KMS-11 (cell line): ENCODE results near the gene PCNX2.

Experiments used
- H2AFZ ChIP-seq: fragments of 200-600 bp; sonication (generic); 2 replicates; pipeline ENCODE4 v1.6.1; 2016; ENCODE audit warnings: antibody characterized with exemption, mixed run types, low read depth
- H3K27ac ChIP-seq: fragments of 200-600 bp; sonication (generic); 2 replicates; pipeline ENCODE4 v1.6.1; 2016; ENCODE audit warnings: mild to moderate bottlenecking, mixed run types
- H3K27me3 ChIP-seq: fragments of 200-600 bp; sonication (generic); 2 replicates; pipeline ENCODE4 v1.6.1; 2017; ENCODE audit warnings: mild to moderate bottlenecking, low read depth, mixed run types, moderate library complexity; ENCODE audit not compliant: insufficient read depth
- H3K36me3 ChIP-seq: fragments of 200-600 bp; sonication (generic); 2 replicates; pipeline ENCODE4 v1.6.1; 2017; ENCODE audit warnings: mild to moderate bottlenecking, mixed run types; ENCODE audit not compliant: insufficient read depth
- H3K4me1 ChIP-seq: fragments of 200-600 bp; sonication (generic); 2 replicates; pipeline ENCODE4 v1.6.1; 2016; ENCODE audit warnings: mild to moderate bottlenecking, low read depth, mixed run types; ENCODE audit not compliant: poor library complexity, severe bottlenecking
- H3K4me2 ChIP-seq: fragments of 200-600 bp; sonication (generic); 2 replicates; pipeline ENCODE4 v1.7.0; 2016; ENCODE audit warnings: mild to moderate bottlenecking, mixed run types
- H3K4me3 ChIP-seq: fragments of 200-600 bp; sonication (generic); IDR thresholded peaks from 2 replicates; pipeline ENCODE4 v1.6.1; 2017; ENCODE audit warnings: low read depth, low read length, mixed read lengths; ENCODE audit not compliant: insufficient read depth
- H3K79me2 ChIP-seq: fragments of 200-600 bp; sonication (generic); 2 replicates; pipeline ENCODE4 v1.6.1; 2016; ENCODE audit warnings: low read depth, mixed run types; ENCODE audit not compliant: insufficient read depth
- H3K9ac ChIP-seq: fragments of 200-600 bp; sonication (generic); 2 replicates; pipeline ENCODE4 v1.6.1; 2016; ENCODE audit warnings: mild to moderate bottlenecking, mixed run types
- H4K20me1 ChIP-seq: fragments of 200-600 bp; sonication (generic); 2 replicates; pipeline ENCODE4 v1.6.1; 2016; ENCODE audit warnings: mild to moderate bottlenecking, mixed run types; ENCODE audit not compliant: insufficient read depth
- TF ChIP-seq, protein P1 (sequence below): fragments of 200-600 bp; sonication (generic); conservative IDR thresholded peaks from 2 replicates; pipeline ENCODE4 v1.6.1; 2017; ENCODE audit warnings: low read depth, mild to moderate bottlenecking, antibody characterized with exemption, low read length, moderate library complexity, mixed read lengths

PCNX2 gene

DNA sequence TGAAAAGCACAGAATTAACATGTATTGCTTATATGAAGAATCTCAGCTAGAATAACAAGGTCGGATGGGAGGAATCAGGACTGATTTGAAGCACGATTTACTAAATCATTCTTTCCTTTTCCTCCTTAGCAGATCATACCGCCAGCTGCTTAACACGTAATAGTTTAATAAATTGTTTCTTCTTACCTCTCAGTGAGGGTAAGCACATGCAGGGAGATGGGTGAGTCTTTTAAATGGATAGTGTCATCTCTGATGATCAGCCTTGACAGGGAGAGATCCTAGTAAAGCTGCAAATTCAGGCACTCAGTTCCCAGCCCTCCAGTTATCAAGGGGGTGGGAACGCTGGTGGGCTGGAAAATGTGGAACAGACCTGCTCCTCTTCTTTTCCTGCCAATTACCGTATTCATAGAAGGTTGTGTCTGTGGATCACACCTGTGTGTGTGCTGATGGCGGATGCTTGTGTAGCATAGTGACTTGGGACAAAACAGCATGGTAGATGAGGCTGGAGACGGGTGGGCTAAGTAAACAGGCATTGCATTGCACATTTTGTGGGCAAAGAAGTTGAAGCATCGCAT, 314.5 kb downstream of the PCNX2 start:
- H3K27ac ChIP-seq: no peak overlapping the region
- no peaks in the 10 kb centered on the region for H3K4me1 ChIP-seq
- H2AFZ ChIP-seq: no peak overlapping the region
- no peaks in the 10 kb centered on the region for H3K36me3 ChIP-seq
- H3K9ac ChIP-seq: no peak overlapping the region
- no peaks in the 10 kb centered on the region for H4K20me1 ChIP-seq
- no peak overlapping the region for H3K4me2 ChIP-seq
- H3K27me3 ChIP-seq: no peaks in the 10 kb centered on the region
- no peaks in the 10 kb centered on the region for H3K79me2 ChIP-seq
- TF ChIP-seq, protein P1, sequence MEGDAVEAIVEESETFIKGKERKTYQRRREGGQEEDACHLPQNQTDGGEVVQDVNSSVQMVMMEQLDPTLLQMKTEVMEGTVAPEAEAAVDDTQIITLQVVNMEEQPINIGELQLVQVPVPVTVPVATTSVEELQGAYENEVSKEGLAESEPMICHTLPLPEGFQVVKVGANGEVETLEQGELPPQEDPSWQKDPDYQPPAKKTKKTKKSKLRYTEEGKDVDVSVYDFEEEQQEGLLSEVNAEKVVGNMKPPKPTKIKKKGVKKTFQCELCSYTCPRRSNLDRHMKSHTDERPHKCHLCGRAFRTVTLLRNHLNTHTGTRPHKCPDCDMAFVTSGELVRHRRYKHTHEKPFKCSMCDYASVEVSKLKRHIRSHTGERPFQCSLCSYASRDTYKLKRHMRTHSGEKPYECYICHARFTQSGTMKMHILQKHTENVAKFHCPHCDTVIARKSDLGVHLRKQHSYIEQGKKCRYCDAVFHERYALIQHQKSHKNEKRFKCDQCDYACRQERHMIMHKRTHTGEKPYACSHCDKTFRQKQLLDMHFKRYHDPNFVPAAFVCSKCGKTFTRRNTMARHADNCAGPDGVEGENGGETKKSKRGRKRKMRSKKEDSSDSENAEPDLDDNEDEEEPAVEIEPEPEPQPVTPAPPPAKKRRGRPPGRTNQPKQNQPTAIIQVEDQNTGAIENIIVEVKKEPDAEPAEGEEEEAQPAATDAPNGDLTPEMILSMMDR: no peak
- H3K4me3 ChIP-seq: no peak overlapping the region

- Histone ChIP-seq H3K36me3 (no peaks in the 10 kb centered on the region), H3K27me3 (no peaks in the 10 kb centered on the region), H3K79me2 (no peaks in the 10 kb centered on the region), H3K9ac (no peak overlapping the region), H2AFZ (no peak overlapping the region), H3K4me3 (no peak overlapping the region), H3K4me2 (no peak overlapping the region), H4K20me1 (no peaks in the 10 kb centered on the region), H3K4me1 (no peaks in the 10 kb centered on the region), H3K27ac (no peak overlapping the region)
- TF ChIP-seq, protein P1: no peak
Observed at GRCh38 chr1:232980355-232980978, 315.1 kb downstream of the PCNX2 start.

DNA sequence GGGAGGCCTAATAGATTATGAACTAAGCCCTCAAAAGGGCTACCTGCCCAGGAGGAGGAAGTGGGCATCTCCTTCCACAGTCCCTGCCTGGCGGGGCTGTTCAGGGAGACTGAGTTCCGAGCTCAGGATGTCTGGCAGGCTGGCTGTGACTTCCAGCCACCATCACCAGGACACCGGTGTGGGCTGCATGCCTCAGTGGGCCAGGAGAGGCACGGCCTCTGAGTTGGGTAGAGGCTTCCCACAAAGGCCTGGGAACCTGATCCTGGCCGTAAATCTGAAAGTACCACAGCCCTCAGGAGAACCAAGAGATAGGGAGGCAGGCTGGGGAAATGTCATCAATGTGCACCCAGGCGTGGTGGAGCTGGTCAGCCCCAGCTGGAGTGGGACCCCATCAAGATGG, 316.0 kb downstream of the PCNX2 start:
- Histone ChIP-seq H3K27ac (no peak overlapping the region), H3K4me2 (no peak overlapping the region), H3K4me3 (no peak overlapping the region), H3K79me2 (no peaks in the 10 kb centered on the region), H4K20me1 (no peaks in the 10 kb centered on the region), H3K27me3 (no peaks in the 10 kb centered on the region), H2AFZ (no peak overlapping the region), H3K9ac (no peak overlapping the region), H3K36me3 (no peaks in the 10 kb centered on the region), H3K4me1 (no peaks in the 10 kb centered on the region)
- TF ChIP-seq, protein P1: no peak

DNA sequence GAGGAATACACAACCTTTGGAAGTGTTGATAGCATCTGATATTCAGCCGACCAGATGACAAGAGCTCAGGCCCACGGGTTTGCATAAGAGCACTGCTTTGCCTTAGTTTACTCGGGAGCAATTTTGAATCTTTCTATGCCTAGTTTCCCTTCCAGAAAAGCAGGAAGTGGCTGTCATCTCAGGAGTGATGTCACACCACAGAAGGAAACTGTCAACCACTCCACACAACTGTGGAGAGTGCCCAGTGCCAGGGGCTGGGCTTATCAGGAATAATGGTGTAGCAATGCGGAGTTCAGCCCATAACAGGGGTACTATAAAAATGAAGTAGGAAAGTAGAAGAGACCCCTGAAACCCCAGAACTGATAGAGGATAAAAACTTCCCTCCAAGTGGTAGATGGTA, 316.7 kb downstream of the PCNX2 start:
- no peaks in the 10 kb centered on the region for H3K4me1 ChIP-seq
- H3K4me3 ChIP-seq: no peak overlapping the region
- no peaks in the 10 kb centered on the region for H3K79me2 ChIP-seq
- no peaks in the 10 kb centered on the region for H4K20me1 ChIP-seq
- H3K4me2 ChIP-seq: no peak overlapping the region
- no peak overlapping the region for H3K27ac ChIP-seq
- no peak overlapping the region for H3K9ac ChIP-seq
- H3K36me3 ChIP-seq: no peaks in the 10 kb centered on the region
- H3K27me3 ChIP-seq: no peaks in the 10 kb centered on the region
- no peak overlapping the region for H2AFZ ChIP-seq
- TF ChIP-seq, protein P1: no peak
